Measurements from ENCODE around the gene CLDN19. TPM values are rescaled to one million over a fixed set of nuclear protein-coding genes. Genes with fewer than 3 reads are reported as not detected.

Gene CLDN19
- total RNA-seq, 1 experiment from 2014 or later, result 12.2 TPM

- DNase-seq, result no peak
- no peak overlapping the region for H3K4me3 ChIP-seq (ENCODE audit: insufficient read depth, low read depth, low read length)
- H3K27me3 ChIP-seq (ENCODE audit: control insufficient read depth, insufficient read depth, low read length), result no peaks in the 10 kb centered on the region
- H3K36me3 ChIP-seq (replicated peaks; ENCODE audit: control insufficient read depth, insufficient read depth, low read length), result peaks cover 47% of the 10 kb centered on the region
Measured at GRCh38 chr1:42750041-42750440, 10.0 kb upstream of the CLDN19 start.

GRCh38 chr1:42748461-42749410, 8.7 kb upstream of the CLDN19 start:
- Histone ChIP-seq H3K36me3 (replicated peaks; ENCODE audit: control insufficient read depth, insufficient read depth, low read length) (peaks cover 38% of the 10 kb centered on the region), H3K27me3 (ENCODE audit: control insufficient read depth, insufficient read depth, low read length) (no peaks in the 10 kb centered on the region), H3K4me3 (ENCODE audit: insufficient read depth, low read depth, low read length) (no peak overlapping the region)
- DNase-seq, result no peak

GRCh38 chr1:42748021-42748420, 8.0 kb upstream of the CLDN19 start:
- Histone ChIP-seq H3K4me3 (ENCODE audit: insufficient read depth, low read depth, low read length) (no peak overlapping the region), H3K27me3 (ENCODE audit: control insufficient read depth, insufficient read depth, low read length) (no peaks in the 10 kb centered on the region), H3K36me3 (replicated peaks; ENCODE audit: control insufficient read depth, insufficient read depth, low read length) (peaks cover 36% of the 10 kb centered on the region)
- DNase-seq, result no peak

- DNase-seq, result peak; percentile 87
- Histone ChIP-seq H3K27me3 (ENCODE audit: control insufficient read depth, insufficient read depth, low read length) (no peaks in the 10 kb centered on the region), H3K36me3 (replicated peaks; ENCODE audit: control insufficient read depth, insufficient read depth, low read length) (peaks cover 29% of the 10 kb centered on the region), H3K4me3 (ENCODE audit: insufficient read depth, low read depth, low read length) (no peak overlapping the region)
Measured at GRCh38 chr1:42747125-42747524, 7.1 kb upstream of the CLDN19 start.

GRCh38 chr1:42746436-42747105, 6.5 kb upstream of the CLDN19 start:
- Histone ChIP-seq H3K27me3 (ENCODE audit: control insufficient read depth, insufficient read depth, low read length) (no peaks in the 10 kb centered on the region), H3K4me3 (ENCODE audit: insufficient read depth, low read depth, low read length) (no peak overlapping the region), H3K36me3 (replicated peaks; ENCODE audit: control insufficient read depth, insufficient read depth, low read length) (peaks cover 24% of the 10 kb centered on the region)
- DNase-seq, result no peak

GRCh38 chr1:42745851-42746250, 5.8 kb upstream of the CLDN19 start:
- no peak for DNase-seq
- Histone ChIP-seq H3K4me3 (ENCODE audit: insufficient read depth, low read depth, low read length) (no peak overlapping the region), H3K27me3 (ENCODE audit: control insufficient read depth, insufficient read depth, low read length) (no peaks in the 10 kb centered on the region), H3K36me3 (replicated peaks; ENCODE audit: control insufficient read depth, insufficient read depth, low read length) (peaks cover 23% of the 10 kb centered on the region)

GRCh38 chr1:42744148-42744413, 4.0 kb upstream of the CLDN19 start:
- Histone ChIP-seq H3K27me3 (ENCODE audit: control insufficient read depth, insufficient read depth, low read length) (no peaks in the 10 kb centered on the region), H3K4me3 (ENCODE audit: insufficient read depth, low read depth, low read length) (no peak overlapping the region), H3K36me3 (replicated peaks; ENCODE audit: control insufficient read depth, insufficient read depth, low read length) (peaks cover 15% of the 10 kb centered on the region)
- no peak for DNase-seq

- DNase-seq, result no peak
- H3K27me3 ChIP-seq (ENCODE audit: control insufficient read depth, insufficient read depth, low read length), result no peaks in the 10 kb centered on the region
- H3K4me3 ChIP-seq (ENCODE audit: insufficient read depth, low read depth, low read length), result no peak overlapping the region
- peaks cover 11% of the 10 kb centered on the region for H3K36me3 ChIP-seq (replicated peaks; ENCODE audit: control insufficient read depth, insufficient read depth, low read length)
Measured at GRCh38 chr1:42743317-42744147, 3.5 kb upstream of the CLDN19 start.

GRCh38 chr1:42742617-42743316, 2.7 kb upstream of the CLDN19 start:
- H3K4me3 ChIP-seq (ENCODE audit: insufficient read depth, low read depth, low read length), result no peak overlapping the region
- no peak for DNase-seq
- peaks cover 11% of the 10 kb centered on the region for H3K36me3 ChIP-seq (replicated peaks; ENCODE audit: control insufficient read depth, insufficient read depth, low read length)
- no peaks in the 10 kb centered on the region for H3K27me3 ChIP-seq (ENCODE audit: control insufficient read depth, insufficient read depth, low read length)

- no peaks in the 10 kb centered on the region for H3K27me3 ChIP-seq (ENCODE audit: control insufficient read depth, insufficient read depth, low read length)
- DNase-seq, result no peak
- peaks cover 9% of the 10 kb centered on the region for H3K36me3 ChIP-seq (replicated peaks; ENCODE audit: control insufficient read depth, insufficient read depth, low read length)
Measured at GRCh38 chr1:42742141-42742540, 2.1 kb upstream of the CLDN19 start.

GRCh38 chr1:42741706-42742105, 1.7 kb upstream of the CLDN19 start:
- Histone ChIP-seq H3K4me3 (ENCODE audit: insufficient read depth, low read depth, low read length) (no peak overlapping the region), H3K36me3 (replicated peaks; ENCODE audit: control insufficient read depth, insufficient read depth, low read length) (peaks cover 8% of the 10 kb centered on the region), H3K27me3 (ENCODE audit: control insufficient read depth, insufficient read depth, low read length) (no peaks in the 10 kb centered on the region)
- DNase-seq, result no peak

More at GRCh38 chr1:42742141-42742540, 2.1 kb upstream of the CLDN19 start:
- no peak overlapping the region for H3K4me3 ChIP-seq (ENCODE audit: insufficient read depth, low read depth, low read length)

GRCh38 chr1:42740851-42741580, 980 bp upstream of the CLDN19 start:
- no peaks in the 10 kb centered on the region for H3K27me3 ChIP-seq (ENCODE audit: control insufficient read depth, insufficient read depth, low read length)
- DNase-seq, result peak; percentile 79
- peaks cover 2% of the 10 kb centered on the region for H3K36me3 ChIP-seq (replicated peaks; ENCODE audit: control insufficient read depth, insufficient read depth, low read length)
- H3K4me3 ChIP-seq (ENCODE audit: insufficient read depth, low read depth, low read length), result no peak overlapping the region

GRCh38 chr1:42738678-42739226, 1.3 kb downstream of the CLDN19 start:
- peak; percentile 43 for DNase-seq
- H3K36me3 ChIP-seq (replicated peaks; ENCODE audit: control insufficient read depth, insufficient read depth, low read length), result no peaks in the 10 kb centered on the region
- no peaks in the 10 kb centered on the region for H3K27me3 ChIP-seq (ENCODE audit: control insufficient read depth, insufficient read depth, low read length)
- H3K4me3 ChIP-seq (ENCODE audit: insufficient read depth, low read depth, low read length), result no peak overlapping the region

Measured in H7 (cell line).